NT2/D1 (cell line): ENCODE data around the gene NRIP1.

Experiments used
- SUZ12 ChIP-seq: IDR thresholded peaks from 2 replicates; pipeline ENCODE4 v1.6.1; 2011; ENCODE audit not compliant: insufficient read length, insufficient read depth; ENCODE audit errors: extremely low read depth
- YY1 ChIP-seq: IDR thresholded peaks from 2 replicates; pipeline ENCODE4 v1.6.1; 2011; ENCODE audit not compliant: insufficient read length, insufficient read depth
- ZNF274 ChIP-seq: IDR thresholded peaks from 2 replicates; pipeline ENCODE4 v1.6.1; 2011; ENCODE audit warnings: mild to moderate bottlenecking, low read depth, low read length

- TF ChIP-seq ZNF274 (no peak), YY1 (no peak), SUZ12 (no peak)
Measured at GRCh38 chr21:15005391-15005790, 59.4 kb downstream of the NRIP1 start.
